Eye (tissue), 1 donor: ENCODE results near the gene GARRE1.
"Not testable (repeated sequence)": the region's sequence is repeated elsewhere in the genome, so short reads cannot be mapped to it uniquely, and the experiment has no call there.

Experiments used
- DNase-seq: peaks from one replicate; pipeline ENCODE4 v3.0.0-alpha.2; 2015

GARRE1 gene

GRCh38 chr19:34231439-34231838 is 22.9 kb upstream of the GARRE1 start:
- no peak for DNase-seq

- peak; percentile 24 for DNase-seq
These were observed 21.5 kb upstream of the GARRE1 start for GRCh38 chr19:34232566-34233481.

- DNase-seq, result no peak
These were observed 18.9 kb upstream of the GARRE1 start for GRCh38 chr19:34235425-34235940.

- no peak for DNase-seq
These were observed 18.0 kb upstream of the GARRE1 start for GRCh38 chr19:34236035-34236987.

- DNase-seq, result no peak
These were observed 17.1 kb upstream of the GARRE1 start for GRCh38 chr19:34237283-34237682.

GRCh38 chr19:34237939-34238338 is 16.4 kb upstream of the GARRE1 start:
- DNase-seq, result no peak

DNA sequence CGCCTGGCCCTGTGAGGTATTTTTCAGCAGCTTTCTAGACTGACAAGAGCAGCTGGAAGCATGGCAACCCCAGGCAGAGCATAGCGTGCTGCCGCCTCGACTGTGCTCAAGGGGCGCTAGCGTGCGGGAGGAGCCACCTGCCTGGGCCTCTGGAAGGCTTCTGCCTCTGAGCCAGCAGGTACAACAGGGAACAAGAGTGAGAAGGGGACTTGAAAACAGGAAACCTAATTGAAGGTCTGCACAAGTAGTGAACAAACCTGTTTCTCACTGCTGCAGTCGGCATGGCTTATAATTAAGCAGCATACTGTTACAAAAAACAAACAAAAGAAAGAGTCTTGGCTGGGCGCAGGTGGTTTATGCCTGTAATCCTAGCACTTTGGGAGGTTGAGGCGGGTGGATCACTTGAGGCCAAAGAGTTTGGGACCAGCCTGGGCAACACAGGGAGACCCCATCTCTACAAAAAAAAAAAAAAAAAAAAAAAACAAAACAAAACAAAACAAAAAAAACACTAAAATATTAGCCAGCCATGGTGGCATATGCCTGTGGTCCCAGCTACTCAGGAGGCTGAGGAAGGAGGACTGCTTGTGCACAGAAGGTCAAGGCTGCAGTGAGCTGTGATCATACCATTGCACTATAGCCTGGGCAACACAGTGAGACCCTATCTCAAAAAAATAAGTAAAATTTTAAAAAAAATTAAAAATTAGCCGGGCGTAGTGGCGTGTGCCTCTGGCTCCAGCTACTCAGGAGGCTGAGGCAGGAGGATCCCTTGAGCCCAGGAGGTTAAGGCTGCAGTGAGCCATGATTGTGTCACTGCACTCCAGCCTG is 12.6 kb upstream of the GARRE1 start:
- DNase-seq, result peak; percentile 61

GRCh38 chr19:34243138-34243875 is 11.0 kb upstream of the GARRE1 start:
- not testable (repeated sequence) for DNase-seq

DNA sequence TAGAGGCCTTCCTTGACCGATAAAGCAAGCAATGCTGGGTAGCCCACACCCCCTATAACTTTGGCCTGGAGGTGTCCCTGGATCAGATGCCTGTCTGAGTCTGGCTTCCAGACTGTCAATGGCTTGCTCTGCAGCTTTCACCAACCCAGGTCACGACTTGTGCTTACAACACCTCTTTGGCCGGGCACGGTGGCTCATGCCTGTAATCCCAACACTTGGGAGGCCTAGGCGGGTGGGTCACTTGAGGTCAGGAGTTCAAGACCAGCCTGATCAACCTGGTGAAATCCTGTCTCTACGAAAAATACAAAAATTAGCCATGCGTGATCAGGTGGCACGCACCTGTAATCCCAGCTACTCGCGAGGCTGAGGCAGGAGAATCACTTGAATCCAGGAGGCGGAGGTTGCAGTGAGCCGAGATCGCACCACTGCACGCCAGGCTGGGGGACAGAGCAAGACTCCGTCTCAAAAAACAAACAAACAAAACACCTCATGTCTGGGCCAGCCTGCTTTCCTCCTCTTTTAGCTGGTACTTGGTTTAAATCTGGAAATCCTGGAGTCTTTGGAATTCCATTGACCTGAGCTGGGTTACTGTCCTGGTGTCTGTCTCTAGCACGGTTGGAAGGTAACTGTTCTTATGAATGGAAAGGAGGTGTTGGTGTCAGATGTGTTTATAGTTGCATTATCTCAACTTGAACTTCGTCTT is 10.3 kb upstream of the GARRE1 start:
- DNase-seq, result no peak

GRCh38 chr19:34244611-34245299 is 9.6 kb upstream of the GARRE1 start:
- DNase-seq, result no peak

DNA sequence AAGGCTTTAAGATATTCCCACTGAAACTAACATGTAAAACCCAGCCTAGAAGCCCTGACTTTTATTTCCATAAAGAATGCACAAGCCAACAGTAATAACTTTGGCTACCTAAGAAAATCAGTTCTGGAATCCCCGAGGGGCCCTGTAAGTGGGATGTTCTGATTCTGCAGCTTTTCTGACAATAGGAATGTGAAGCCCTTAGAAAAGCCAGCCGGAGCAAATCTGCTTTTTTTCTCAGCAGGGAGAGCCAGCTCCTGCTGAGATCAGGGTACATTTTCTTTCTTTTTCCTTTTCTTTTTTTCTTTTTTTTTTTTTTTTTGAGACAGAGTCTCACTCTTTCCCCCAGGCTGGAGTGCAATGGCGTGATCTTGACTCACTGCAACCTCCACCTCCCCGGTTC is 8.0 kb upstream of the GARRE1 start:
- peak; percentile 28 for DNase-seq

DNA sequence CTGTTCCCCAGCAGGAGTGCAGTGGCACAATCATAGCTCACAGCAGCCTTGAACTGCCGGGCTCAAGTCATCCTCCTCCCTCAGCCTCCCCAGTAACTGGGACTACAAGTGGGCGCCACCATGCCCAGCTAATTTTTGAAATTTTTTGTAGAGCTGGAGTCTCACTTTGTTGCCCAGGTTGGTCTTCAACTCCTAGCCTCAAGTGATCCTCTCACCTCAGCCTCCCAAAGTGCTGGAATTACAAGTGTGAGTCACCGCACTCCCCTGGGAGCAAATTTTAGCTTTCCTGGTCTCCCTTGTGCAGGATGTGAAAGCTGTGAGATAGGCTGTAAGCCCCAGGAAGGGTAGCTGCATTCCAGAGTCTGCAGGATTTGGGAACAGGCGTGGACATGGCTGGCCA is 5.4 kb upstream of the GARRE1 start:
- DNase-seq, result no peak

DNA sequence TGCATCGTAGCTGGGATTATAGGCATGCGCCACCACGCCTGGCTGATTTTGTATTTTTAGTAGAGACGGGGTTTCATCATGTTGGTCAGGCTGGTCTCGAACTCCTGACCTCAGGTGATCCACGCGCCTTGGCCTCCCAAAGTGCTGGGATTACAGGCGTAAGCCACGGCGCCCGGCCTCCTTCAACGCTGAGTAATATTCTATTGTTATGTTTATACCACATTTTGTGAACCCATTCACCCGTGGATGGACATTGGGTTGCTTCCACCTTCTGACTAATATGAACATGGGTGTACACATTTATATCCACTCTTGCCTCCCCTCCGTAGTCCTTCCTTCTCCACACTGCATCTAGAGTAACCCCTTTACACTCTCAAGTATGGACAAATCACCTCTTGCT is 1.2 kb upstream of the GARRE1 start:
- DNase-seq, result not testable (repeated sequence)

- DNase-seq, result not testable (repeated sequence)
These were observed 691 bp upstream of the GARRE1 start for GRCh38 chr19:34253681-34254045.

GRCh38 chr19:34254698-34255432 is 511 bp downstream of the GARRE1 start:
- DNase-seq, result peak; percentile 74

GRCh38 chr19:34255546-34255945 is 1.2 kb downstream of the GARRE1 start:
- DNase-seq, result no peak

GRCh38 chr19:34256835-34257558 is 2.6 kb downstream of the GARRE1 start:
- DNase-seq, result no peak

GRCh38 chr19:34257559-34257924 is 3.2 kb downstream of the GARRE1 start:
- DNase-seq, result no peak
